PC-3 (cell line): ENCODE data around the gene AKNA. TPM values are rescaled to one million over a fixed set of nuclear protein-coding genes. Genes with fewer than 3 reads are reported as not detected.

Source experiments
- ATAC-seq: fragments of 200-7000 bp; cut with Tn5 transposase; 2 replicates; pipeline ENCODE4 v1.9.1; 2020; ENCODE audit warnings: mild to moderate bottlenecking, moderate library complexity
- BruUV-seq: library from RNA; stranded (reverse); fragments of 400-500 nt; replicated peaks from 2 replicates; lab custom pipeline; 2021; lab: Mats Ljungman, UMichigan
- CTCF ChIA-PET: fragments of 300-600 bp; sonication (Branson Sonifier 250); formaldehyde crosslinking; loops from one replicate; lab custom pipeline; 2022; ENCODE audit warnings: antibody characterized with exemption; lab: Charles Lee
- POLR2A ChIA-PET: fragments of 300-600 bp; sonication (Branson Sonifier 250); formaldehyde crosslinking; loops from one replicate; lab custom pipeline; 2022; ENCODE audit warnings: antibody characterized with exemption; ENCODE audit not compliant: unreplicated experiment; lab: Charles Lee
- DNase-seq: peaks from one replicate; pipeline ENCODE4 v3.0.0-alpha.2; 2015
- H2AFZ ChIP-seq: fragments of 300-600 bp; sonication (generic); 2 replicates; pipeline ENCODE4 v1.6.0; 2016; ENCODE audit warnings: antibody characterized with exemption, low read length
- H3F3A ChIP-seq: fragments of 300-600 bp; sonication (generic); one replicate; pipeline ENCODE4 v1.6.0; 2017; ENCODE audit warnings: antibody characterized with exemption, low read length, control low read depth, mild to moderate bottlenecking; ENCODE audit not compliant: unreplicated experiment
- H3K27ac ChIP-seq: fragments of 300-600 bp; sonication (generic); 2 replicates; pipeline ENCODE4 v1.5.1; 2016; ENCODE audit warnings: mild to moderate bottlenecking, low read length
- H3K27me3 ChIP-seq: fragments of 300-600 bp; sonication (generic); 2 replicates; pipeline ENCODE4 v1.6.1; 2016; ENCODE audit warnings: low read length, mixed read lengths
- H3K36me3 ChIP-seq: fragments of 300-600 bp; sonication (generic); 2 replicates; pipeline ENCODE4 v1.6.1; 2016; ENCODE audit warnings: low read depth, mixed run types, low read length, mixed read lengths
- H3K4me1 ChIP-seq: fragments of 300-600 bp; sonication (generic); 2 replicates; pipeline ENCODE4 v1.5.1; 2016; ENCODE audit warnings: low read length; ENCODE audit not compliant: insufficient read depth
- H3K4me2 ChIP-seq: fragments of 300-600 bp; sonication (generic); 2 replicates; pipeline ENCODE4 v1.6.0; 2016; ENCODE audit warnings: low read length
- H3K4me3 ChIP-seq: fragments of 300-600 bp; sonication (generic); 2 replicates; pipeline ENCODE4 v1.5.1; 2016; ENCODE audit warnings: mild to moderate bottlenecking, low read length, mixed read lengths
- H3K79me2 ChIP-seq: fragments of 300-600 bp; sonication (generic); 2 replicates; pipeline ENCODE4 v1.6.1; 2017; ENCODE audit warnings: low read length, mixed read lengths
- H3K9ac ChIP-seq: fragments of 300-600 bp; sonication (generic); 2 replicates; pipeline ENCODE4 v1.6.0; 2016; ENCODE audit warnings: mild to moderate bottlenecking, low read length
- H3K9me2 ChIP-seq: fragments of 300-600 bp; sonication (generic); replicated peaks from 2 replicates; pipeline ENCODE4 v1.6.1; 2016; ENCODE audit warnings: mixed run types, low read length, mixed read lengths
- H3K9me3 ChIP-seq: fragments of 300-600 bp; sonication (generic); 2 replicates; pipeline ENCODE4 v1.6.1; 2016; ENCODE audit warnings: low read length, mixed read lengths
- H4K20me1 ChIP-seq: fragments of 300-600 bp; sonication (generic); 2 replicates; pipeline ENCODE4 v1.6.1; 2016; ENCODE audit warnings: low read length, mixed read lengths
- CTCF ChIP-seq: fragments of 300-600 bp; sonication (generic); conservative IDR thresholded peaks from 2 replicates; pipeline ENCODE4 v1.5.1; 2017; ENCODE audit warnings: antibody characterized with exemption, low read depth, mild to moderate bottlenecking, low read length
- EZH2 ChIP-seq: fragments of 300-600 bp; sonication (generic); IDR thresholded peaks from one replicate; pipeline ENCODE4 v1.6.1; 2017; ENCODE audit warnings: antibody characterized with exemption, mild to moderate bottlenecking, low read length; ENCODE audit not compliant: unreplicated experiment
- EZH2phosphoT487 ChIP-seq: fragments of 300-600 bp; sonication (generic); IDR thresholded peaks from 2 replicates; pipeline ENCODE4 v1.6.1; 2018; ENCODE audit warnings: mild to moderate bottlenecking, antibody characterized with exemption, low read length, borderline replicate concordance
- intact Hi-C: fragments of 100-400 bp; cut with micrococcal nuclease; formaldehyde crosslinking; loops from 2 replicates; pipeline ENCODE4 v1.9.0; 2023
- total RNA-seq: library from RNA; depleted of rRNA; stranded (reverse); fragments of >200 nt; gene quantifications from 2 replicates; pipeline ENCODE4 v1.2.3, GENCODE V29; 2014

Gene AKNA
- total RNA-seq, 1 experiment from 2014 or later: 9.1 TPM

- no TSS peak for BruUV-seq
- H3K9me2 ChIP-seq: no peaks in the 10 kb centered on the region
These were observed 77.0 kb downstream of the AKNA start for GRCh38 chr9:114310471-114311450.

GRCh38 chr9:114309096-114309495 lies 78.7 kb downstream of the AKNA start:
- no peaks in the 10 kb centered on the region for H4K20me1 ChIP-seq
- H3K4me2 ChIP-seq: no peak overlapping the region
- H3K9me3 ChIP-seq: no peaks in the 10 kb centered on the region
- H3K9ac ChIP-seq: no peak overlapping the region
- no peaks in the 10 kb centered on the region for H3K4me1 ChIP-seq
- H3K27ac ChIP-seq: no peak overlapping the region
- H2AFZ ChIP-seq: no peak overlapping the region
- H3K36me3 ChIP-seq: no peaks in the 10 kb centered on the region
- ATAC-seq (no peak), DNase-seq (no peak)
- intact Hi-C loops: no loop called here
- CTCF ChIA-PET: no interaction called here
- no peaks in the 10 kb centered on the region for H3K79me2 ChIP-seq
- no peaks in the 10 kb centered on the region for H3K27me3 ChIP-seq
- TF ChIP-seq EZH2phosphoT487: no peak
- no peak for TF ChIP-seq CTCF
- TF ChIP-seq EZH2: no peak
- no TSS peak for BruUV-seq
- POLR2A ChIA-PET: no interaction called here
- no peak overlapping the region for H3K4me3 ChIP-seq
- H3F3A ChIP-seq: no peaks in the 10 kb centered on the region
- no peaks in the 10 kb centered on the region for H3K9me2 ChIP-seq

More at GRCh38 chr9:114310471-114311450, 77.0 kb downstream of the AKNA start:
- no peak overlapping the region for H3K4me2 ChIP-seq
- CTCF ChIA-PET: no interaction called here
- TF ChIP-seq EZH2 (no peak), CTCF (no peak), EZH2phosphoT487 (no peak)
- H4K20me1 ChIP-seq: no peaks in the 10 kb centered on the region
- H3K4me3 ChIP-seq: no peak overlapping the region
- H3F3A ChIP-seq: no peaks in the 10 kb centered on the region
- ATAC-seq (no peak), DNase-seq (no peak)
- H3K36me3 ChIP-seq: no peaks in the 10 kb centered on the region
- no peak overlapping the region for H2AFZ ChIP-seq
- H3K27ac ChIP-seq: no peak overlapping the region
- H3K9ac ChIP-seq: no peak overlapping the region
- H3K9me3 ChIP-seq: no peaks in the 10 kb centered on the region
- no peaks in the 10 kb centered on the region for H3K79me2 ChIP-seq
- POLR2A ChIA-PET: no interaction called here
- H3K27me3 ChIP-seq: no peaks in the 10 kb centered on the region
- intact Hi-C loops: no loop called here
- H3K4me1 ChIP-seq: no peaks in the 10 kb centered on the region

GRCh38 chr9:114308361-114308950 lies 79.3 kb downstream of the AKNA start:
- H3K4me1 ChIP-seq: no peaks in the 10 kb centered on the region
- H3K4me3 ChIP-seq: no peak overlapping the region
- ChIA-PET CTCF (no interaction called here), POLR2A (no interaction called here)
- H4K20me1 ChIP-seq: no peaks in the 10 kb centered on the region
- H3K27me3 ChIP-seq: no peaks in the 10 kb centered on the region
- no peak overlapping the region for H2AFZ ChIP-seq
- no peaks in the 10 kb centered on the region for H3K9me3 ChIP-seq
- ATAC-seq: no peak
- intact Hi-C loops: no loop called here
- DNase-seq: no peak
- BruUV-seq: no TSS peak
- H3F3A ChIP-seq: no peaks in the 10 kb centered on the region
- no peaks in the 10 kb centered on the region for H3K36me3 ChIP-seq
- no peak overlapping the region for H3K27ac ChIP-seq
- H3K9ac ChIP-seq: no peak overlapping the region
- TF ChIP-seq EZH2phosphoT487 (no peak), EZH2 (no peak), CTCF (no peak)
- H3K4me2 ChIP-seq: no peak overlapping the region
- H3K9me2 ChIP-seq: no peaks in the 10 kb centered on the region
- H3K79me2 ChIP-seq: no peaks in the 10 kb centered on the region
